Mesothelial cell of epicardium (in vitro differentiated cells): ENCODE measurements around the gene ABL1. TPM values are rescaled to one million over a fixed set of nuclear protein-coding genes. Genes with fewer than 3 reads are reported as not detected.
A peak's percentile ranks its signal among the peaks of the same experiment; 100 is the strongest.

ENCODE experiments used
- DNase-seq, 2 experiments: peaks; one replicate each; pipeline ENCODE4 v3.0.0; 2021; ENCODE audit warnings: low spot score in 2 of 2; ENCODE audit not compliant: unreplicated experiment in 2 of 2
- H3K27ac Mint-ChIP-seq: 2 replicates; pipeline ENCODE4 v1.8.0; 2021; ENCODE audit warnings: mixed read lengths
- H3K27me3 Mint-ChIP-seq: 2 replicates; pipeline ENCODE4 v1.8.0; 2021; ENCODE audit warnings: low read depth, mixed read lengths
- H3K36me3 Mint-ChIP-seq: 2 replicates; pipeline ENCODE4 v1.8.0; 2021; ENCODE audit warnings: mixed read lengths
- H3K4me1 Mint-ChIP-seq: 2 replicates; pipeline ENCODE4 v1.8.0; 2021; ENCODE audit warnings: mixed read lengths
- H3K4me3 Mint-ChIP-seq: 2 replicates; pipeline ENCODE4 v1.8.0; 2021; ENCODE audit warnings: mild to moderate bottlenecking, moderate library complexity, mixed read lengths
- H3K9me3 Mint-ChIP-seq: 2 replicates; pipeline ENCODE4 v1.8.0; 2021; ENCODE audit warnings: mixed read lengths
- CTCF ChIP-seq: fragments of 200-600 bp; sonication (generic); IDR thresholded peaks from one replicate; pipeline ENCODE4 v1.5.0; 2021; ENCODE audit warnings: antibody characterized with exemption; ENCODE audit not compliant: unreplicated experiment
- total RNA-seq: library from RNA; stranded (reverse); gene quantifications from 3 replicates; pipeline ENCODE4 v1.2.1, GENCODE V29; 2021

The ABL1 gene
- total RNA-seq, 1 donor from 2014 or later, result 117 TPM

GRCh38 chr9:130810609-130811136, 24.4 kb upstream of the ABL1 start:
- Mint-ChIP-seq H3K9me3 (peaks cover 22% of the 10 kb centered on the region), H3K4me1 (peaks cover 14% of the 10 kb centered on the region), H3K27me3 (no peaks in the 10 kb centered on the region), H3K36me3 (peaks cover 12% of the 10 kb centered on the region), H3K27ac (no peak overlapping the region), H3K4me3 (no peak overlapping the region)
- TF ChIP-seq CTCF, result no peak
- no peak for DNase-seq

DNA sequence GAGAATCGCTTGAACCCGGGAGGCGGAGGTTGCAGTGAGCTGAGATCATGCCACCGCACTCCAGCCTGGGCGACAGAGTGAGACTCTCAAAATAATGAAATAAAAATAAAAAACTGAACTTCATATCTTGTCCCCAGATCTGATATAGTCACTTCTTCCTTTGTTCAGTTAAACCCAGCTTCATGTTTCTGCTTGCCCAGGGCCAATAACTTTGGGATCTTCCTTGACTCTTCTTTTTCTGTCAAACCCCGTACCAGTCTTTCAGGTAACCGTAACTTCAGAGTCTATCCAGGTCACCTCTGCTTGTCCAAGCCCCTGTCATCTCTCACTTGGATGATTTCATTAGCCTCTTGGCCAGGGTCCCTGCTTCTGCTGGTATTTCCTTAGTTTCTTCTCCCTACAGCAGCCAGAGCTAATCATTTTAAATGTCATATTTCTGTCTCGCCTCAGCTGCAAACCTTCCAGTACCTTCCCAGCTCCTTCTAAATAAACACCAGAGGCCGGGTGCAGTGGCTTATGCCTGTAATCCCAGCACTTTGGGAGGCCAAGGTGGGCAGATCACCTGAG, 19.7 kb upstream of the ABL1 start:
- H3K27ac Mint-ChIP-seq, result peak overlapping the region; percentile 90
- no peak for DNase-seq

DNA sequence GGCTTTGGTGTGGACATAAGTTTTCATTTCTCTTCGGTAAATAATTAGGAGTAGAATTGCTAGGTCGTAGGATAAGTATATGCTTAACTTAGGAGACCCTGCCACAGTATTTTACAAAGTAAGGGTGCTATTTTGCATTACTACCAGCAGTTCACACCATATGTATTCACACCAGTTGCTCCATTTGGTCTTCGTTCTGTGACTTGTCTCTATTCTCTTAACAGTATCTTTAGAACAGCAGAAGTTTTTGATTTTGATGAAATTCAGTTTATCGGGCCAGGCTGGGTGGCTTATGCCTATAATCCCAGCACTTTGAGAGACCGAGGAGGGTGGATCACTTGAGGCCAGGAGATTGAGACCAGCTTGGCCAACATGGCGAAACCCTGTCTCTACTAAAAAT, 17.1 kb upstream of the ABL1 start:
- no peak for DNase-seq
- H3K4me3 Mint-ChIP-seq, result no peak overlapping the region
- H3K4me1 Mint-ChIP-seq, result peaks cover 20% of the 10 kb centered on the region
- no peak for TF ChIP-seq CTCF
- H3K27me3 Mint-ChIP-seq, result no peaks in the 10 kb centered on the region
- no peak overlapping the region for H3K27ac Mint-ChIP-seq
- no peaks in the 10 kb centered on the region for H3K36me3 Mint-ChIP-seq
- H3K9me3 Mint-ChIP-seq, result peaks cover 7% of the 10 kb centered on the region

More for the DNA sequence above, 19.7 kb upstream of the ABL1 start:
- Mint-ChIP-seq H3K4me3 (no peak overlapping the region), H3K27me3 (no peaks in the 10 kb centered on the region), H3K4me1 (peaks cover 16% of the 10 kb centered on the region), H3K36me3 (peaks cover 7% of the 10 kb centered on the region), H3K9me3 (peaks cover 18% of the 10 kb centered on the region)
- TF ChIP-seq CTCF, result no peak

GRCh38 chr9:130820135-130820738, 14.8 kb upstream of the ABL1 start:
- no peak overlapping the region for H3K27ac Mint-ChIP-seq
- peaks cover 41% of the 10 kb centered on the region for H3K4me1 Mint-ChIP-seq
- peaks cover 7% of the 10 kb centered on the region for H3K9me3 Mint-ChIP-seq
- TF ChIP-seq CTCF, result no peak
- H3K4me3 Mint-ChIP-seq, result no peak overlapping the region
- H3K36me3 Mint-ChIP-seq, result no peaks in the 10 kb centered on the region
- no peak for DNase-seq
- H3K27me3 Mint-ChIP-seq, result no peaks in the 10 kb centered on the region

DNA sequence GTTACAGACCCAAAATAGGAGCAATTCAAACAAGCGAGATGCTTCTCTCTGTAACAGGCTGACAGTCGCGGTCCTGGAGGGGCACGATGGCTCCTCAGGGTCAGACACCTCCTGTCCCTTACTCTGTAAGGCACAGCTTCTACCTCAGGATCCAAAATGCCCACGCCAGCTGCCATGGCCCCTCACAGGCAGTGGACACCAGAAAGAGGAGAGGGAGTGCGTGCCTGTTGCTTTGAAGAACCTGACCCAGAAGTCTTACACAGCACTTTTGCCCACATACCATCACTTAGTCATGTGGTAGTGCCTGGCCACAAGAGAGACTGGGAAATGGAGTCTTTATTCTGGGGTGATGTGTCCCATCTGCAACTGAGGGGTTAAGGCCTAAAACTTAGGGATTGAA, 11.6 kb upstream of the ABL1 start:
- Mint-ChIP-seq H3K4me3 (no peak overlapping the region), H3K36me3 (peaks cover 4% of the 10 kb centered on the region), H3K9me3 (peaks cover 2% of the 10 kb centered on the region), H3K27ac (peak overlapping the region; percentile 96), H3K4me1 (peaks cover 50% of the 10 kb centered on the region), H3K27me3 (no peaks in the 10 kb centered on the region)
- TF ChIP-seq CTCF, result no peak
- no peak for DNase-seq
